GM12801 (cell line): ENCODE measurements around the gene SERPINE1.

ENCODE experiments used
- CTCF ChIP-seq: IDR thresholded peaks from one replicate; pipeline ENCODE4 v1.5.1; 2011; ENCODE audit warnings: control low read depth; ENCODE audit not compliant: insufficient read length; ENCODE audit errors: extremely low read depth

Gene SERPINE1

GRCh38 chr7:101169110-101169837 is 42.4 kb downstream of the SERPINE1 start:
- no peak for TF ChIP-seq CTCF

DNA sequence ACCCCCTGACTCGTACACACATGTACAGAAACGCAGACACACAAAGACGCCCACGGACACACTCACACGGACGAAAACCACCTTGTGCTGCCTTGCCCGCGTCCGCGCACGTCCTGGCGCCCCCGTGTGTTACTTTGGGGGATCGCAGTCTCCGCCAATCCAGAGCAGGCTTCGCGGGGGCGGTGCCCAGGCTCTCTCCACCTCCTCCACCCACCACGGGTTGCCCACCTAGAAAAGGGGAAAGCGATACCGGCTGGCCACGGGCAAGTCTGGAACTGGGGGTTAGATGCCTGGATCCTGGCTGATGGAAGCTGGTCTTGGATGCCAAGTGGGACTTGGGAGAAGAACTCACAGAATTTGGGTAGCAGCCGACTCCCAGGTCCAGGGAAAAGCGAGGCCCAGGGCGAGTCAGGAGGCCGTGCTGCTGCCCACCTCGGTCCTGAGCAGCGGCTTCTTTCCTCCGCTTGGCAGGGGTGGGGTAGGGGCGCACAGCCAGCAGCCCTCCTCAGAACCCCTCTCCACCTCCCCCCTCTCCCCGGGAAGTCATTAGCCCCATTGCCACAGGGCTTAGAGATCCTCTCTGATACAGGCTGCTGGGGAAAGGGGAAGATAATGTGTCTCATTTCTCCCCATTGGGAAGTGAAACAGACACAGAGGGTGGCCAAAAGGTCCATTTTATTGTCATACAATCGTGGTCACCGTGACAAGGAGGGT is 43.1 kb downstream of the SERPINE1 start:
- TF ChIP-seq CTCF = no peak

DNA sequence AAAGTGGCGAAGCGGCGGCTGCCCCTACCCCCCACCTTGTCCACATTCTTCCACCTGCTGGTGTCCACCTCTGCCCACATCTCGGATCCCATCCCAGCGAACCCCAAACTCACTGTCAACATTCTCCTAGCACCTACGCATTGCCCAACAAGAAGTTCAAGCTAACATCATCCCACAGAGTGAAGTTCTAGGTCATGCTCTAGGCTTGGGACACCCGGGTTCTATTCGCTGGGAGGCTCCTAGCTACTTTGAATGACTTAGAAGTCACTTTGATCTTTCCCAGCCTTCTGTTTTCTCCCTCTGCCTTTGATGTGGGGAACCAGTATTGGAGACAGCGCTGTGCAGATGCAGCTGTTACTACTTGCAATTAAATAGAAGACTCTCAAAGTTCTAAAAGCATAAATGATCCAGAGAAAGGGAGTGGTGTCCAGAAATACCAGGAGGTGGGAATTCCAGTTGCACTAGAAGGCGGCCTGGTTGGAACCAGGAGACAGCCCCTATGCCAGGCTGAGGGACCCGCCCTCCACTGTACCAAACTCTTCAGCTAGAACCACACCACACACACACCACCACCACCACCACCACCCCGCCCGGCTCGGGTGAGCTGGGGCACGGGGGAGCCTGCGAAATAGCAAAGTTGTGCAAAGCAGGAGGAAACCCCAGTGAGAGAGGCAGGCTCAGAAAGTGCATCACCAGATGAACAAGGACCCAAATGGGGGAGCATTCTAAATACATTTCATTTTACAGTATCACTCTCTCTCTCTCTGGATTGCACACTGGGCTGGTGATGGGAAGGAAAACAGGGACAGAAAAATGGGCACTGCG is 43.9 kb downstream of the SERPINE1 start:
- no peak for TF ChIP-seq CTCF

DNA sequence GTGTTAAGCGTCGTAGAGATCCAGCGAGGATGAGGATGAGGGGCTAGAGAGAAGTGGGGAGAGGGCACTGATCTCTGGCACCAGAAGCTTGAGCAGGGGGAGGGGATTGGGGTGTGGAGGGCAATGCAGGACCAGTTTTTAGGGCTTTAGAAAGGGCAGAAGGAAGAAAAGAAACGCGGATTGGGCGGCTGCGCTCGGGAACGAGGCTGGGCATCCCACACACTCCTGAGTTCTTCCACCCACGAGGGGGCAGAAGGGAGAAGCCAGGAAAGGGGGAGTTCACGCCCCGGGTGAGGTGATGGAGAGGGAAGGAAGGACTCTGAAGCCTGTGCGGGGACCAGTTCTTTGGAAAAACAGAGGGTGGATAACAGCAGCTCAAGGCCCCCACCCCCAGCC is 44.5 kb downstream of the SERPINE1 start:
- no peak for TF ChIP-seq CTCF

- TF ChIP-seq CTCF = no peak
Measured at GRCh38 chr7:101172005-101172853, 45.3 kb downstream of the SERPINE1 start.

DNA sequence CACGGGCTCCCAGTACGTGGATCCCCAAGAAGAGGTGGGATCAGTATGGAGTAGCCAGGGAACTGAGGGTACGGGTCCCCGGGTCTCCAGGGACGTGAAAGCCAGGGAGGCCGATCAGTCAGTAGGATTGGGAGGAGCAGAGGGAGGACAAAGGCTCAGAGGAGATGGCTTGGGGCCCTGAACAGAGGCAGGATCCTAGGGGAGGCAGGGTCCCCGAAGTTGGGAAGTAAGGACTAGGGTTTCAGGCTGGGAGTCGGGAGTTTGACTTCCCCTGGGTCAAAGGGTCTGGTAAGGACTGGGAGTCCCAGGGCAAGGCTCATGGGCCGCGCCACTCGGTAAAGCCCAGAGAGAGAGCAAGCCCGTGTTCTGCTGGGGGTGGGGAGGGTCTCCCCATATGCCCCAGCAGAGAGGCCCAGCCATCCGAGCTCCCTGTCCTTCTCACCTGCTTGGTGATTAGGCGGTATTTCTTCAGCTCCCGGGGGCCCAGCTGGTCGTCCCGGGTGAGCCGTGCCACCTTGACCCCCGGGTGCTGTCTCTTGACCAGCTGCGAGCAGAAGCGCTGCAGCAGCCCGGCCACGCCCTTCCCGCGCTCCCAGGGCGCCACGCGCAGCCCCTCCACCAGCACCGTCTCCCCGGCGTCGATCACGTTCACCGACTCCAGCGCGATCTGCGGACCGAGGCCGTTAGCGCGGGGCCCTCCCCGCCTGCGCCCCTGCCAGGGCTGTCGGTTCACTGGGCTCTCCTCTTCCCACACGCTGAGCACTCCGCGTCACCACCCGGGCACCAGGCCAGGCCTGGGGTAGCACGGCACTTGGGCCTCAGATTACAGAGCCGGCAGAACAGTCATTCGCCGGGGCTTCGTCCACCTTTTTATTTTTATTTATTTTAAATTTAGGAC is 46.2 kb downstream of the SERPINE1 start:
- TF ChIP-seq CTCF = no peak
